ENCODE results near the gene MRE11.
"Not testable (repeated sequence)": the region's sequence is repeated elsewhere in the genome, so short reads cannot be mapped to it uniquely, and the experiment has no call there.

MRE11 gene

GRCh38 chr11:94418123-94418765 is 75.4 kb downstream of the MRE11 start:
- DNase-seq, result no peak

- no peak for DNase-seq
Measured at GRCh38 chr11:94417386-94417987, 76.2 kb downstream of the MRE11 start.

GRCh38 chr11:94405062-94405833 is 88.4 kb downstream of the MRE11 start:
- DNase-seq, result no peak

GRCh38 chr11:94402355-94402754 is 91.3 kb downstream of the MRE11 start:
- no peak for DNase-seq

GRCh38 chr11:94401773-94402265 is 91.8 kb downstream of the MRE11 start:
- DNase-seq, result no peak

GRCh38 chr11:94400839-94401772 is 92.5 kb downstream of the MRE11 start, which contains the start of gene GPR83:
GPR83 (minus strand) TSS chr11:94401419; CDS start chr11:94401247, 172 bp downstream.
- no peak for DNase-seq

GRCh38 chr11:94400457-94400838 is 93.2 kb downstream of the MRE11 start:
- DNase-seq, result no peak

GRCh38 chr11:94400050-94400449 is 93.6 kb downstream of the MRE11 start:
- no peak for DNase-seq

- no peak for DNase-seq
Measured at GRCh38 chr11:94398101-94398500, 95.5 kb downstream of the MRE11 start.

GRCh38 chr11:94396282-94396681 is 97.4 kb downstream of the MRE11 start:
- DNase-seq, result no peak

- DNase-seq, result not testable (repeated sequence)
Measured at GRCh38 chr11:94391937-94392336, 101.7 kb downstream of the MRE11 start.

- no peak for DNase-seq
Measured at GRCh38 chr11:94379613-94380012, 114.0 kb downstream of the MRE11 start.

- no peak for DNase-seq
Measured at GRCh38 chr11:94376841-94377240, 116.8 kb downstream of the MRE11 start.

- DNase-seq, result not testable (repeated sequence)
Measured at GRCh38 chr11:94370576-94370975, 123.1 kb downstream of the MRE11 start.
